H1 (cell line): ENCODE data around the gene PCDH7.

Source experiments
- CBX8 ChIP-seq: fragments of 300-800, 300-1000 bp; sonication (generic); IDR thresholded peaks from 2 replicates; pipeline ENCODE4 v1.7.1; 2016; ENCODE audit warnings: low read depth, low read length, borderline replicate concordance
- CEBPB ChIP-seq: IDR thresholded peaks from 2 replicates; pipeline ENCODE4 v1.6.1; 2012; ENCODE audit warnings: low read depth, low read length
- CHD2 ChIP-seq: IDR thresholded peaks from 2 replicates; pipeline ENCODE4 v1.6.1; 2012; ENCODE audit warnings: low read length, improper control_type of control experiment
- CTCF ChIP-seq, 3 experiments: IDR thresholded peaks; 1 replicate in 2 of 3; 2 replicates in 1 of 3; pipeline versions ENCODE4 v1.5.1 to v1.6.1; 2011; ENCODE audit warnings: low read length in 3 of 3, mild to moderate bottlenecking in 3 of 3, inconsistent platforms in 2 of 3, low read depth in 1 of 3, moderate library complexity in 1 of 3; ENCODE audit not compliant: insufficient read depth in 1 of 3; ENCODE audit errors: control extremely low read depth in 1 of 3
- EZH2 ChIP-seq: fragments of 200-600 bp; sonication (generic); IDR thresholded peaks from 2 replicates; pipeline ENCODE4 v1.7.1; 2012; ENCODE audit warnings: low read depth, mild to moderate bottlenecking, moderate library complexity, low read length, inconsistent platforms; ENCODE audit not compliant: severe bottlenecking
- GTF2F1 ChIP-seq: IDR thresholded peaks from 2 replicates; pipeline ENCODE4 v1.6.1; 2012; ENCODE audit warnings: low read depth, low read length, improper control_type of control experiment, borderline replicate concordance
- POLR2AphosphoS5 ChIP-seq: IDR thresholded peaks from 2 replicates; pipeline ENCODE4 v1.6.1; 2011; ENCODE audit warnings: low read depth, low read length
- SIRT6 ChIP-seq: IDR thresholded peaks from one replicate; pipeline ENCODE4 v1.7.1; 2012; ENCODE audit warnings: low read length, inconsistent platforms
- SP1 ChIP-seq: IDR thresholded peaks from 2 replicates; pipeline ENCODE4 v1.6.1; 2011; ENCODE audit warnings: low read depth, low read length
- TBP ChIP-seq: IDR thresholded peaks from 2 replicates; pipeline ENCODE4 v1.6.1; 2011; ENCODE audit warnings: low read depth, low read length, improper control_type of control experiment
- ZNF274 ChIP-seq: IDR thresholded peaks from 2 replicates; pipeline ENCODE4 v1.7.0; 2012; ENCODE audit warnings: low read length, borderline replicate concordance; ENCODE audit errors: extremely low read depth

DNA sequence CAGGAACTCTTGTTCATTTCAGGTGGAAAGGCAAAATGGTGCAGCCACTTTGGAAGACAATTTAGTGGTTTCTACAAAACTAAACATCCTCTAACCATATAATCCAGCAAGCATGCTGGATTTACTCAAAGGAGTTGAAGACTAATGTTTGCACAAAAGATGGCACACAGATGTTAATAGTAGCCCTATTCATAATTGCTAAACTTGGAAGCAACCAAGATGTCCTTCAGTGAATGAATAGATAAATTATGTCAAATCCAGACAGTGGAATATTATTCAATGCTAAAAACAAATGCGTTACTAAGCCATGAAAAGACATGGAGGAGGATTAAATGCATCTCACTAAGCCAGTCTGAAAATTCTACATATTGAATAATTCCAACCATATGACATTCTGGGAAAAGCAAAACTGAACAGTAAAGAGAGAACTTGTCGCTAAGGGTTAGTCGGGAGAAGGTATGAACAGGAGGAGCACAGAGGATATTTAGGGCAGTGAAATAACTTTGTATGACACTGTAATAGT is 48.2 kb upstream of the PCDH7 start:
- TF ChIP-seq SIRT6 (no peak), CTCF (IDR thresholded peaks at IDR 0.05; ENCODE audit: control extremely low read depth in 1 of 3, insufficient read depth in 1 of 3, low read depth in 1 of 3, low read length in 3 of 3) (no peak), CBX8 (no peak), CHD2 (no peak), TBP (no peak), ZNF274 (no peak), CEBPB (no peak), EZH2 (no peak), SP1 (no peak), GTF2F1 (no peak), POLR2AphosphoS5 (no peak)
